Measurements from ENCODE around the gene CA4.

DNA sequence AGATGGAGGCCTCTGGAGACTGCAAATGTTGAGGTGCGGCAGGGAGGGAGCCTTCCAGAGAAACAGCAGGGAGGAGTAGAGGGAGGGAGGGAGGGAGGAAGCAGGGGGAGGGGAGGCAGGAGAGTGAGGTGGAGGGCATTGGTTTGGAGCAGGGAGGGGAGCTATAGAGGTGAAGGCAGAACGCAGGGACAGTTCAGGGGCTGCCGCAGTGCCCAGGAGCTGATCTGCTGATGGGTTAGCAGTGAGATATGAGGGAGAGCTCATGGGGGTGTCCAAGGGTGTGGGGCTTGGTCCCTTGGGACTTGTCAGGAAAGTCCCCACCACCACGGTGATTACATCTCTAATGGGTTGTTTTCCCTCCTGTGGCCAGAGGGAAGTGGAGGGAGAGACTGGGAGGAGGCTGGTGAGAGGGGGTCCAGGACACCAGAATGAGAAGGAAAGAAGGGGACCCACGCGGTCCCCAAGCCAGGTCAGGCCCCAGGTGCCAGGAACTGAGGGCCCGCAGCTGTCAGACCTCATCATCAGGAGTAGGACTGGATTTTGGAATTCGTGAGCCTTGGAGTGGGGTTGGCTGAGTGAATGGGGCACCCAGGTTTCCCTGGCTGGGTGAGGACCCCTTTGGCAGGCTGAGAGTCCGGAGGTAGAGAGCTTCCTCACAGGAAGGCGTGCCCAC lies 11.2 kb downstream of the CA4 start:
- TF ChIP-seq, protein P1, sequence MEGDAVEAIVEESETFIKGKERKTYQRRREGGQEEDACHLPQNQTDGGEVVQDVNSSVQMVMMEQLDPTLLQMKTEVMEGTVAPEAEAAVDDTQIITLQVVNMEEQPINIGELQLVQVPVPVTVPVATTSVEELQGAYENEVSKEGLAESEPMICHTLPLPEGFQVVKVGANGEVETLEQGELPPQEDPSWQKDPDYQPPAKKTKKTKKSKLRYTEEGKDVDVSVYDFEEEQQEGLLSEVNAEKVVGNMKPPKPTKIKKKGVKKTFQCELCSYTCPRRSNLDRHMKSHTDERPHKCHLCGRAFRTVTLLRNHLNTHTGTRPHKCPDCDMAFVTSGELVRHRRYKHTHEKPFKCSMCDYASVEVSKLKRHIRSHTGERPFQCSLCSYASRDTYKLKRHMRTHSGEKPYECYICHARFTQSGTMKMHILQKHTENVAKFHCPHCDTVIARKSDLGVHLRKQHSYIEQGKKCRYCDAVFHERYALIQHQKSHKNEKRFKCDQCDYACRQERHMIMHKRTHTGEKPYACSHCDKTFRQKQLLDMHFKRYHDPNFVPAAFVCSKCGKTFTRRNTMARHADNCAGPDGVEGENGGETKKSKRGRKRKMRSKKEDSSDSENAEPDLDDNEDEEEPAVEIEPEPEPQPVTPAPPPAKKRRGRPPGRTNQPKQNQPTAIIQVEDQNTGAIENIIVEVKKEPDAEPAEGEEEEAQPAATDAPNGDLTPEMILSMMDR (IDR thresholded peaks at IDR 0.05): no peak
- TF ChIP-seq POLR2AphosphoS5 (IDR thresholded peaks at IDR 0.05): no peak

Data from prostate gland (tissue), 2 donors.